MM.1S (cell line): ENCODE data around the gene KCND2.

Experiments used
- EZH2 ChIP-seq: fragments of 300-600 bp; sonication (generic); optimal IDR thresholded peaks from 2 replicates; pipeline ENCODE3; 2017; ENCODE audit warnings: low read depth, mild to moderate bottlenecking, antibody characterized with exemption, low read length, mixed read lengths
- TF ChIP-seq, protein P1 (sequence below): fragments of 300-600 bp; sonication (generic); IDR thresholded peaks from 2 replicates; pipeline ENCODE4 v1.5.1; 2016; ENCODE audit warnings: antibody characterized with exemption, low read length, mixed read lengths

DNA sequence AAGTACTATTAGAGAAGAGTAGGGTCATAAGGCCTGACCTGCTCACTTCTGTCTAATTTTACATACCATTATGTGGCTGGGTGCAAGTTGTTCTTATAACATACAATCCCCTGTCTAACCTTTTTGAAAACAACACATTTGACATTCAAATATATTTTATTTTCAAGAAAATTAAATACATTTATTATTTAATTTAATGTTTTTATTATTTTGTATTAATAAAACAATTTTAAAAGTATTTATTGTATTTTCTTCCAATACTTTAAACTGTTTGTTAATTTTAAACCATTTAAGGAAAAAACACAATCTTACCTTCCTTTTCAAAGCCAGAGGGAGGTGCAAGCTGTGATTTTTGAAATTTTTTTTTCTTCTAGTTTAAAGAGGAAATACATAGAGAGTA is 232.8 kb downstream of the KCND2 start:
- TF ChIP-seq, protein P1, sequence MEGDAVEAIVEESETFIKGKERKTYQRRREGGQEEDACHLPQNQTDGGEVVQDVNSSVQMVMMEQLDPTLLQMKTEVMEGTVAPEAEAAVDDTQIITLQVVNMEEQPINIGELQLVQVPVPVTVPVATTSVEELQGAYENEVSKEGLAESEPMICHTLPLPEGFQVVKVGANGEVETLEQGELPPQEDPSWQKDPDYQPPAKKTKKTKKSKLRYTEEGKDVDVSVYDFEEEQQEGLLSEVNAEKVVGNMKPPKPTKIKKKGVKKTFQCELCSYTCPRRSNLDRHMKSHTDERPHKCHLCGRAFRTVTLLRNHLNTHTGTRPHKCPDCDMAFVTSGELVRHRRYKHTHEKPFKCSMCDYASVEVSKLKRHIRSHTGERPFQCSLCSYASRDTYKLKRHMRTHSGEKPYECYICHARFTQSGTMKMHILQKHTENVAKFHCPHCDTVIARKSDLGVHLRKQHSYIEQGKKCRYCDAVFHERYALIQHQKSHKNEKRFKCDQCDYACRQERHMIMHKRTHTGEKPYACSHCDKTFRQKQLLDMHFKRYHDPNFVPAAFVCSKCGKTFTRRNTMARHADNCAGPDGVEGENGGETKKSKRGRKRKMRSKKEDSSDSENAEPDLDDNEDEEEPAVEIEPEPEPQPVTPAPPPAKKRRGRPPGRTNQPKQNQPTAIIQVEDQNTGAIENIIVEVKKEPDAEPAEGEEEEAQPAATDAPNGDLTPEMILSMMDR = no peak
- TF ChIP-seq EZH2 = no peak
